ENCODE data around the gene ZNF738.

ZNF738 gene

GRCh38 chr19:21396893-21397572 is 38.2 kb downstream of the ZNF738 start, which contains the start of gene ZNF493:
ZNF493 (plus strand) TSS chr19:21397133; CDS start chr19:21397238, 105 bp downstream.
- Histone ChIP-seq H3K27me3 (ENCODE audit: low read depth, low read length) (no peaks in the 10 kb centered on the region), H3K4me3 (ENCODE audit: low read length) (peak within 1 kb of the TSS; percentile 86), H3K27ac (ENCODE audit: low read length) (peak within 1 kb of the TSS; percentile 15; the same call in 1 of the 2 replicates), H4K20me1 (ENCODE audit: insufficient read depth, low read length) (no peaks in the 10 kb centered on the region), H3K79me2 (ENCODE audit: low read length) (peaks cover 28% of the 10 kb centered on the region), H3K4me2 (ENCODE audit: low read length) (peak within 1 kb of the TSS; percentile 71), H2AFZ (ENCODE audit: low read depth, low read length) (peak within 1 kb of the TSS; percentile 48), H3K4me1 (ENCODE audit: low read length) (peaks cover 6% of the 10 kb centered on the region), H3K36me3 (replicated peaks; ENCODE audit: low read depth, low read length) (peaks cover 33% of the 10 kb centered on the region), H3K9ac (ENCODE audit: low read length) (peak within 1 kb of the TSS; percentile 78), H3K9me3 (ENCODE audit: insufficient read depth, low read length) (peaks cover 4% of the 10 kb centered on the region; the same call in 1 of the 2 replicates)
- TF ChIP-seq EZH2phosphoT487 (IDR thresholded peaks at IDR 0.05; ENCODE audit: low read depth): no peak
- no peak for TF ChIP-seq CTCF (IDR thresholded peaks at IDR 0.05; ENCODE audit: low read depth, low read length)

GRCh38 chr19:21398851-21399250 is 40.1 kb downstream of the ZNF738 start:
- H3K27ac ChIP-seq (ENCODE audit: low read length): no peak overlapping the region
- TF ChIP-seq EZH2phosphoT487 (IDR thresholded peaks at IDR 0.05; ENCODE audit: low read depth): no peak
- TF ChIP-seq CTCF (IDR thresholded peaks at IDR 0.05; ENCODE audit: low read depth, low read length): no peak
- no peak overlapping the region for H3K9ac ChIP-seq (ENCODE audit: low read length)
- H2AFZ ChIP-seq (ENCODE audit: low read depth, low read length): no peak overlapping the region
- peaks cover 9% of the 10 kb centered on the region; the same call in 1 of the 2 replicates for H3K9me3 ChIP-seq (ENCODE audit: insufficient read depth, low read length)
- H3K4me1 ChIP-seq (ENCODE audit: low read length): peaks cover 6% of the 10 kb centered on the region
- H3K27me3 ChIP-seq (ENCODE audit: low read depth, low read length): no peaks in the 10 kb centered on the region
- H3K4me2 ChIP-seq (ENCODE audit: low read length): no peak overlapping the region
- no peak overlapping the region for H3K4me3 ChIP-seq (ENCODE audit: low read length)
- H4K20me1 ChIP-seq (ENCODE audit: insufficient read depth, low read length): no peaks in the 10 kb centered on the region
- H3K36me3 ChIP-seq (replicated peaks; ENCODE audit: low read depth, low read length): peaks cover 48% of the 10 kb centered on the region
- H3K79me2 ChIP-seq (ENCODE audit: low read length): peaks cover 39% of the 10 kb centered on the region

DNA sequence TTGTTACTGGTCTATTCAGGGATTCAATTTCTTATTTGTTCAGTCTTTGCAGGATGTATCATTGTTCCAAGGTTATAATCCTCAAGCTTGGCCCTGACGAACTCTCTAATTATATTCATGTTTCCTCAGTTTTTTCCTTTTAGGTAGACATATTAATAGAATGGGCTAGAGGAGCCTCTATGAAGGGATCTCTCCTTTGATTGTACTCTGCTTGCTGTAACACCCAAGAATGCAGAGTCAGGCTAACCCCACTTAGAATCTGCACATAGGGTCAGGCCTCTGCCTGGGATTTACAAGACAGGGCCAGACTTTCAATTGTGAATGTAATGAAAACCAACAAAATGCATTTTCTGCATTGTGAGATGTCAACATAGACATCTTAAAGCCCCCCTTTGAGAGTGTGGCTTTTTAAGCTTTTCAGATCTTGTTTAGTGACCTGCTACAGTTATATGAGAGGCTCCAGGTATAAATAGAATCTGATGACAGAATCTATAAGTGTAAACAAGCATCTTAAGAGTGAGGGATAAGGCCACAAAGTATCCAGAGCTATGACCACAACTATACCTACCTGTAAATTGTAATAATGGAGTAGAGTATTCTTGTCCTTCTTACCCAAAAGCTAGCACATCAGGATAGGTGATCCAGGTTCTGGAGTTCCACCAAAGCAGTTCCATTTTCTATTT is 43.6 kb downstream of the ZNF738 start:
- no peak overlapping the region for H3K27ac ChIP-seq (ENCODE audit: low read length)
- H3K27me3 ChIP-seq (ENCODE audit: low read depth, low read length): no peaks in the 10 kb centered on the region
- peaks cover 75% of the 10 kb centered on the region for H3K36me3 ChIP-seq (replicated peaks; ENCODE audit: low read depth, low read length)
- peaks cover 13% of the 10 kb centered on the region for H3K9me3 ChIP-seq (ENCODE audit: insufficient read depth, low read length)
- H3K4me2 ChIP-seq (ENCODE audit: low read length): no peak overlapping the region
- H3K79me2 ChIP-seq (ENCODE audit: low read length): peaks cover 36% of the 10 kb centered on the region
- no peak overlapping the region for H3K9ac ChIP-seq (ENCODE audit: low read length)
- H3K4me1 ChIP-seq (ENCODE audit: low read length): peaks cover 6% of the 10 kb centered on the region
- H4K20me1 ChIP-seq (ENCODE audit: insufficient read depth, low read length): no peaks in the 10 kb centered on the region
- H3K4me3 ChIP-seq (ENCODE audit: low read length): no peak overlapping the region
- no peak overlapping the region for H2AFZ ChIP-seq (ENCODE audit: low read depth, low read length)
- no peak for TF ChIP-seq EZH2phosphoT487 (IDR thresholded peaks at IDR 0.05; ENCODE audit: low read depth)
- TF ChIP-seq CTCF (IDR thresholded peaks at IDR 0.05; ENCODE audit: low read depth, low read length): no peak

GRCh38 chr19:21410166-21410565 is 51.4 kb downstream of the ZNF738 start:
- no peak overlapping the region for H3K9ac ChIP-seq (ENCODE audit: low read length)
- H4K20me1 ChIP-seq (ENCODE audit: insufficient read depth, low read length): no peaks in the 10 kb centered on the region
- no peaks in the 10 kb centered on the region for H3K4me1 ChIP-seq (ENCODE audit: low read length)
- H3K79me2 ChIP-seq (ENCODE audit: low read length): no peaks in the 10 kb centered on the region
- peaks cover 4% of the 10 kb centered on the region; the same call in 1 of the 2 replicates for H3K9me3 ChIP-seq (ENCODE audit: insufficient read depth, low read length)
- no peak overlapping the region for H3K4me2 ChIP-seq (ENCODE audit: low read length)
- H3K4me3 ChIP-seq (ENCODE audit: low read length): no peak overlapping the region
- no peak overlapping the region for H3K27ac ChIP-seq (ENCODE audit: low read length)
- TF ChIP-seq CTCF (IDR thresholded peaks at IDR 0.05; ENCODE audit: low read depth, low read length) (no peak), EZH2phosphoT487 (IDR thresholded peaks at IDR 0.05; ENCODE audit: low read depth) (no peak)
- H3K27me3 ChIP-seq (ENCODE audit: low read depth, low read length): no peaks in the 10 kb centered on the region
- no peak overlapping the region for H2AFZ ChIP-seq (ENCODE audit: low read depth, low read length)
- H3K36me3 ChIP-seq (replicated peaks; ENCODE audit: low read depth, low read length): peaks cover 63% of the 10 kb centered on the region

Data from OCI-LY3 (cell line).